HepG2 (cell line): ENCODE data around the gene MVP. TPM values are rescaled to one million over a fixed set of nuclear protein-coding genes. Genes with fewer than 3 reads are reported as not detected.

Experiments
- CCAR2 ChIP-seq: fragments of 200-400 bp; formaldehyde crosslinking; optimal IDR thresholded peaks from 2 replicates; pipeline ENCODE3; 2018; ENCODE audit warnings: low read depth, mild to moderate bottlenecking, low read length, moderate library complexity
- CHD4 ChIP-seq: fragments of 200-600 bp; sonication (generic); IDR thresholded peaks from 2 replicates; pipeline ENCODE4 v1.7.0; 2017; ENCODE audit warnings: mild to moderate bottlenecking, low read length, borderline replicate concordance
- ERF ChIP-seq: IDR thresholded peaks from 2 replicates; pipeline ENCODE4 v1.6.1; 2018; ENCODE audit warnings: missing biosample characterization, missing genetic modification reagents
- FOXK2 ChIP-seq: fragments of 450-650 bp; IDR thresholded peaks from 2 replicates; pipeline ENCODE4 v1.6.1; 2016
- GLMP ChIP-seq: sonication (generic); formaldehyde crosslinking; IDR thresholded peaks from 2 replicates; pipeline ENCODE4 v1.9.0; 2021; ENCODE audit warnings: missing genetic modification reagents, mild to moderate bottlenecking, borderline replicate concordance
- HMG20B ChIP-seq: conservative IDR thresholded peaks from 2 replicates; pipeline ENCODE4 v1.6.1; 2016; ENCODE audit warnings: missing genetic modification reagents, missing compliant biosample characterization
- HMGA1 ChIP-seq: sonication (generic); formaldehyde crosslinking; conservative IDR thresholded peaks from 2 replicates; pipeline ENCODE4 v1.4.0; 2020; ENCODE audit warnings: missing genetic modification reagents
- PHB2 ChIP-seq: fragments of 450-650 bp; IDR thresholded peaks from 2 replicates; pipeline ENCODE4 v1.6.1; 2018; ENCODE audit not compliant: partially characterized antibody
- PHF20 ChIP-seq: sonication (generic); formaldehyde crosslinking; IDR thresholded peaks from 2 replicates; pipeline ENCODE4 v1.5.0; 2020; ENCODE audit warnings: mild to moderate bottlenecking, missing genetic modification reagents
- RERE ChIP-seq: IDR thresholded peaks from 2 replicates; pipeline ENCODE4 v1.6.1; 2016; ENCODE audit warnings: low read depth, missing genetic modification reagents, missing compliant biosample characterization
- RNF219 ChIP-seq: sonication (generic); formaldehyde crosslinking; IDR thresholded peaks from 2 replicates; pipeline ENCODE4 v1.5.0; 2020; ENCODE audit warnings: mild to moderate bottlenecking, missing genetic modification reagents
- SMAD9 ChIP-seq: sonication (generic); formaldehyde crosslinking; IDR thresholded peaks from 2 replicates; pipeline ENCODE4 v1.5.1; 2020; ENCODE audit warnings: mild to moderate bottlenecking, missing genetic modification reagents
- ZBTB46 ChIP-seq: sonication (generic); formaldehyde crosslinking; IDR thresholded peaks from 2 replicates; pipeline ENCODE4 v1.4.0; 2020; ENCODE audit warnings: mild to moderate bottlenecking, missing genetic modification reagents, borderline replicate concordance
- ZFP36L2 ChIP-seq: sonication (generic); formaldehyde crosslinking; IDR thresholded peaks from 2 replicates; pipeline ENCODE4 v1.4.0; 2020; ENCODE audit warnings: missing genetic modification reagents
- ZMYM2 ChIP-seq: sonication (generic); formaldehyde crosslinking; IDR thresholded peaks from 2 replicates; pipeline ENCODE4 v1.8.0; 2022; ENCODE audit warnings: mild to moderate bottlenecking, missing genetic modification reagents
- ZNF639 ChIP-seq: conservative IDR thresholded peaks from 2 replicates; pipeline ENCODE4 v1.6.1; 2018; ENCODE audit warnings: missing genetic modification reagents
- ZNF75D ChIP-seq: sonication (generic); formaldehyde crosslinking; IDR thresholded peaks from 2 replicates; pipeline ENCODE4 v1.8.1; 2023; ENCODE audit warnings: missing genetic modification reagents, mild to moderate bottlenecking, borderline replicate concordance
- polyA plus RNA-seq, 8 experiments: library from polyadenylated mRNA; depleted of rRNA in 3 of 8; stranded (reverse) in 7 of 8; unstranded in 1 of 8; fragments of >200 nt; fragmentation: Illumina TruSeq in 4 of 8; extraction: Trizol in 4 of 8; gene quantifications; 2 replicates each; pipeline versions ENCODE4 v1.2.1 to v1.2.3, GENCODE V29; 2011 to 2016; ENCODE audit warnings: low read depth in 4 of 8, missing spikeins in 1 of 8, mixed read lengths in 1 of 8; ENCODE audit not compliant: insufficient read depth in 1 of 8
- total RNA-seq, 5 experiments: library from RNA; depleted of rRNA; stranded (reverse); fragments of >200 nt; fragmentation: Illumina TruSeq; extraction: Trizol; gene quantifications; 2 replicates each; pipeline ENCODE4 v1.2.3, GENCODE V29; 2016; ENCODE audit warnings: low read depth in 1 of 5

Gene MVP
- total and polyA plus RNA-seq, 2 of the 13 experiments (the other 11 are each of a cell fraction or from before 2014, with no cell fraction given), result 22.9 to 43.5 TPM

- TF ChIP-seq ZBTB46 (peak; percentile 70; the same call in 1 of the 2 replicates), PHB2 (no peak), GLMP (no peak), ZNF75D (CRISPR knock-in tag) (no peak), CHD4 (no peak), SMAD9 (CRISPR knock-in tag) (0 out of 2 replicates have a peak, but pooled peaks have one; percentile 37), CCAR2 (no peak), HMGA1 (CRISPR knock-in tag) (no peak), HMG20B (0 out of 2 replicates have a peak, but pooled peaks have one; percentile 66), FOXK2 (peak; percentile 26; the same call in 1 of the 2 replicates), PHF20 (no peak), ZNF639 (peak; percentile 47; the same call in 1 of the 2 replicates), ZFP36L2 (CRISPR knock-in tag) (no peak), ZMYM2 (0 out of 2 replicates have a peak, but pooled peaks have one; percentile 53), RNF219 (CRISPR knock-in tag) (no peak), RERE (CRISPR knock-in tag) (0 out of 2 replicates have a peak, but pooled peaks have one; percentile 17), ERF (CRISPR knock-in tag) (peak; percentile 71)
Measured at GRCh38 chr16:29811170-29811895, 8.9 kb upstream of the MVP start (continued).
